GM21381 (cell line): ENCODE results near the gene PML.
A peak's percentile ranks its signal among the peaks of the same experiment; 100 is the strongest.

Experiments used
- ATAC-seq: cut with Tn5 transposase; IDR thresholded peaks from one replicate; pipeline ENCODE4 v1.9.1; 2021; ENCODE audit warnings: mild to moderate bottlenecking, moderate library complexity; ENCODE audit not compliant: unreplicated experiment

Gene PML, protein sequence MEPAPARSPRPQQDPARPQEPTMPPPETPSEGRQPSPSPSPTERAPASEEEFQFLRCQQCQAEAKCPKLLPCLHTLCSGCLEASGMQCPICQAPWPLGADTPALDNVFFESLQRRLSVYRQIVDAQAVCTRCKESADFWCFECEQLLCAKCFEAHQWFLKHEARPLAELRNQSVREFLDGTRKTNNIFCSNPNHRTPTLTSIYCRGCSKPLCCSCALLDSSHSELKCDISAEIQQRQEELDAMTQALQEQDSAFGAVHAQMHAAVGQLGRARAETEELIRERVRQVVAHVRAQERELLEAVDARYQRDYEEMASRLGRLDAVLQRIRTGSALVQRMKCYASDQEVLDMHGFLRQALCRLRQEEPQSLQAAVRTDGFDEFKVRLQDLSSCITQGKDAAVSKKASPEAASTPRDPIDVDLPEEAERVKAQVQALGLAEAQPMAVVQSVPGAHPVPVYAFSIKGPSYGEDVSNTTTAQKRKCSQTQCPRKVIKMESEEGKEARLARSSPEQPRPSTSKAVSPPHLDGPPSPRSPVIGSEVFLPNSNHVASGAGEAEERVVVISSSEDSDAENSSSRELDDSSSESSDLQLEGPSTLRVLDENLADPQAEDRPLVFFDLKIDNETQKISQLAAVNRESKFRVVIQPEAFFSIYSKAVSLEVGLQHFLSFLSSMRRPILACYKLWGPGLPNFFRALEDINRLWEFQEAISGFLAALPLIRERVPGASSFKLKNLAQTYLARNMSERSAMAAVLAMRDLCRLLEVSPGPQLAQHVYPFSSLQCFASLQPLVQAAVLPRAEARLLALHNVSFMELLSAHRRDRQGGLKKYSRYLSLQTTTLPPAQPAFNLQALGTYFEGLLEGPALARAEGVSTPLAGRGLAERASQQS

DNA sequence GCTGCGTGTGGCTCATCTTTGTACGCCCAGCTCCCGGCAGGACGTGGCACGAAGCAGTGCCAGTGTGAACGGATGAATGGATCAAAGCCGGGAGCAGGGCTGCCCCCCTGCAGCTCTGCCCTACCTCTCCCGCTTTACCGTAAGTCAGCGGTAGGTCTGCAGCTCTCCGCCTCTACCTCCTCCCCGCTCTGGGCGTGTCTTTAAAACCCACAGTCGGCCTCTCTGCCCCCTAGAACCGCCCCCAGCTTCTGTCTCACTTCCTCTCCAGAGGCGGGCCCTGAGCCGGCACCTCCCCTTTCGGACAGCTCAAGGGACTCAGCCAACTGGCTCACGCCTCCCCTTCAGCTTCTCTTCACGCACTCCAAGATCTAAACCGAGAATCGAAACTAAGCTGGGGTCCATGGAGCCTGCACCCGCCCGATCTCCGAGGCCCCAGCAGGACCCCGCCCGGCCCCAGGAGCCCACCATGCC is at the start of gene PML:
Gene PML (plus strand): TSS at position 304 of the 471 bp plus-strand sequence. CDS start 97 bp downstream, at position 401.
- ATAC-seq, result peak; percentile 50

DNA sequence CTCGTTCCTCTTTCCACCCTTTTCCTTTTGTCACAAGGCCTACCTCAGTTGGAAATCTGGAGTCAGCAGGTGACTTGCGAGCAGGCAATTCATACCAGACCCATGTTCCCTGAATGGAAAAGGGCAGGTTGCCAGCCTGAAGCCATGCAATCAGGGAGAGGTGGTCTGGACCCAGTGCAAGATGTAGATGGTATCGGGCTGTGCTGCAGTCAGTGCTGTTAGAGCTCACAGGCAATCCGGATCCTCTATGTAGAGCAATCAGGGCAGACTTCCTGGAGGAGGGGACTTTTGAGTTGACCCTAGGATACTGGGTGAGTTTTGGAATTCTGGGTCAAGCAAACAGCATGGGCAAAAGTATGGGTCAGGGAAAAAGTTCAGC is 49.4 kb upstream of the PML start:
- ATAC-seq, result no peak

DNA sequence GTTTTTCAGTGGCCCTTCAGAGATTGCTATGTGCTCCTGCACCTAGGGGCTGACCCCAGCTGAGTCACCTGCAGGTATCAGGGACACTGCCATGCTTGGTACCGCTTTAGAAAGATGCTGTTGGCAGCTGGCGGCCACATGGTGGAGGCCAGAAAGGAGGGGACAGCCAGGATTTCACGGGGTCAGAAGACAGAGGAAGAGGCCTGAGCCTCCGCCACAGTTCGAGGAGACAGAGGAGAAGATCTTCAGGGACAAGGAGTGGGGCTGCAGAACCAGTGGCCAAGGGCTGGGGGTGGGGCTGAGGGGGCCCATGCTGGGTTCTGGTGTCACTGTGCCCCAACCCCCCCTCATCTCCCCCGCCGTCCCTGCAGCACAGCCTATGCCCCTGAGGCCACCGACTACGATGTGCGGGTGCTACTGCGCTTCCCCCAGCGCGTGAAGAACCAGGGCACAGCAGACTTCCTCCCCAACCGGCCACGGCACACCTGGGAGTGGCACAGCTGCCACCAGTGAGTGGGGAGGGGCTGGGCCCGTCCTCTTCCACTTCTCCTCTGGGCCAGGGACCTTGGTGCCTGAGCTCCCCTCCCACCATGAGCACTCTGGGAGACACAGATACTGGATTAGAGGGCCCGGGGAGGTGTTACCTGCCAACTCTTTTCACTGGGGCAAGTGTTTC is 48.3 kb upstream of the PML start:
- ATAC-seq, result no peak

DNA sequence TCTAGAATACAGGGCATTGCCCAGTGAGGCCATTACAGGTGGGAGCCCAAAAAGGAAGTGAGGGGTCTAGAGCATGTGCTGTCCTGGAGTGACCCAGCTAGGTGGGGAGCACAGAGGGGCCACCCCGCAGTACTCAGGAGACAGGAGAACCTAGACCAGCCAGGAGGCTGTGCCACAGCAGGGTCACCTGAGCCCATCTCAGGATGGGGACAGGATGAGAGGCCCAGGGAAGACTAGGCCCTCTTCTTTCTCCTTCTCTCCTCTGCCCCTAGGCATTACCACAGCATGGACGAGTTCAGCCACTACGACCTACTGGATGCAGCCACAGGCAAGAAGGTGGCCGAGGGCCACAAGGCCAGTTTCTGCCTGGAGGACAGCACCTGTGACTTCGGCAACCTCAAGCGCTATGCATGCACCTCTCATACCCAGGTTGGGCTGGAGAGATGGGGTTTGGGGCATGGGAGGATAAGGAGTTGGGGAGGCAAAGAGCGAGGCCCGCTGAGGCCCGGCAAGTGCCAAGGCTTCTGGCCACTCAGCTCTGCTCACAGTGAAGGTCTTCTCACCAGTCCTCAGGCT is 47.6 kb upstream of the PML start:
- no peak for ATAC-seq

DNA sequence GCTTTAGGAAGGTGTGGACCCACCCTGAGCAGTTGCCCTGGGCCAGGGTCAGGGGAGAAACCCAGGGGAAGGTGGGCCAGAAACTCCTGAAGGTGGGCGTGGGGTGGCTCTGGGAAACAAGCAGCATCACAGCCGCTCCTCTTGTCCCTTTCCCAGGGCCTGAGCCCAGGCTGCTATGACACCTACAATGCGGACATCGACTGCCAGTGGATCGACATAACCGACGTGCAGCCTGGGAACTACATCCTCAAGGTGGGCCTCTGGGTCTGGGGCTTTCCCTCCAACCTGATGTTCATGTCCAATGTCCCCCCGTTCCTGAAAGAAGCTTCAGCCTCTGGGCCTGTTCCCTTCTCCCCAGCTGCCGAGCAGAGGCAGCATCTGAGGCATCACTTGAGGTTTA is 46.9 kb upstream of the PML start:
- no peak for ATAC-seq

DNA sequence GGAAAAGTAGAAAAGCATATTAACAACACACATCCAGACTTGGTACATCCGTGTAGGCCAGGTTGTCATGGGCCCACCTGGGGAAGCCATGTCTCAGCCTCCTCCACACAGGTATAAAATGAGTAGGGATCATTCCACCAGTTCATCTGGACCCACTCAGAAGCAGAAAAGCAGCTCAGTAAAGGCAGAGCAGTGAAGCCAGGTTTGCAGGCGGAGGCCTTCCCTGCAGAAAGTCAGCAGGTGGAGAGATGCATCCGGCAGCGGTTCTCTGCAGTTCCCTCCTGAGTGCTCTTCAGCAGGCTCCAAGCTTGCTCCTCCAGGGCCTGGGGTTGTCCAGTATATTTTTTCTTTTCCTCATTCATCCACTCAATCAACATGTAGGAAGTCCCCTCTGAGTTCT is 46.1 kb upstream of the PML start:
- no peak for ATAC-seq

DNA sequence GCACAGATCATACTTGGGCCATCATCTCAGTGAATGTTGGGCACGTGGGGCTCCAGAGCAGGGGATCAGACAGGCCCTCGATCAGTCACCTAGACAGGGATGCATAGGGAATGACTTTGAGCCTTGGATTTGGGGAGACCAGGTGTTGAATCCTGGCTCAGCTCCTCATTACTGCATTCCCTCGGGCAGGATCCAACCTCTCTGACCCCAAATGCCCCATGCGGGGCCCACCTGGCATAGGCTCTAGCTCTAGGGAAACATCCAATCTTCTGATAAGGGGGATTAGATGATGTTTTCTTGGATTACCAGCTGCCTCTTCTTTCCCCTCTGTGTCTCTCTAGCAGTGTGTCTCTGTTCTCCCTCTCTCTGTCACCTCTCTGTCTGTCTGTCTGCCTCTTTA is 45.5 kb upstream of the PML start:
- ATAC-seq, result no peak

DNA sequence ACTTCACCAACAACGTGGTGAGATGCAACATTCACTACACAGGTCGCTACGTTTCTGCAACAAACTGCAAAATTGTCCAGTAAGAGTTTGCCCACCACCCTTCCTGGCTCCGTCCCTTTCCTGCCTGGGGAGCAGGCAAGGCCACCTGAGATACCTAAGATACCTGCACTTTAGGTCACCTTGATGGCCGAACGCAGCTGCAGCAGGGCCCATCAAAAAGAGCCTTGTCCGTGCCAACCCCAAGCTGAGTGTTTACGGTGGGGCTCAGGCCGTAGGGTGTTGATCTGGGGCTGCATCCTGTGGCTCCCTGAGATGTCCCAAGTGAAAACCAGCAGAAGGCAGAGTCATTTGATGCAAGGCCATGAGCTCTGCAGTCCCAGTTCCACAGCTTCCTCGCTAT is 45.0 kb upstream of the PML start:
- no peak for ATAC-seq

DNA sequence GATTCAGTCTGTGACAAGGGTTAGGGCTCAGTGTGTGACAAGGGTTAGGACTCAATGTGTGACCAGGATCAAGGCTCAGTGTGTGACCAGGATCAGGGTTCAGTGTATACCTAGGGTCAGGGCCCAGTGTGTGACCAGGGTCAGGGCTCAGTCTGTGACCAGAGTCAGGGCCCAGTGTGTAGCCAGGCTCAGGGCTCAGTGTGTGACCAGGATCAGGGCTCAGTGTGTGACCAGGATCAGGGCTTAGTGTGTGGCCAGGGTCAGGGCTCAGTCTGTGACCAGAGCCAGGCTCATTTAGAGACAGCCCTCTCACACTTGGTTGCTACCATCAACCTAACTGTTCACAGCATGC is 44.1 kb upstream of the PML start:
- ATAC-seq, result no peak

DNA sequence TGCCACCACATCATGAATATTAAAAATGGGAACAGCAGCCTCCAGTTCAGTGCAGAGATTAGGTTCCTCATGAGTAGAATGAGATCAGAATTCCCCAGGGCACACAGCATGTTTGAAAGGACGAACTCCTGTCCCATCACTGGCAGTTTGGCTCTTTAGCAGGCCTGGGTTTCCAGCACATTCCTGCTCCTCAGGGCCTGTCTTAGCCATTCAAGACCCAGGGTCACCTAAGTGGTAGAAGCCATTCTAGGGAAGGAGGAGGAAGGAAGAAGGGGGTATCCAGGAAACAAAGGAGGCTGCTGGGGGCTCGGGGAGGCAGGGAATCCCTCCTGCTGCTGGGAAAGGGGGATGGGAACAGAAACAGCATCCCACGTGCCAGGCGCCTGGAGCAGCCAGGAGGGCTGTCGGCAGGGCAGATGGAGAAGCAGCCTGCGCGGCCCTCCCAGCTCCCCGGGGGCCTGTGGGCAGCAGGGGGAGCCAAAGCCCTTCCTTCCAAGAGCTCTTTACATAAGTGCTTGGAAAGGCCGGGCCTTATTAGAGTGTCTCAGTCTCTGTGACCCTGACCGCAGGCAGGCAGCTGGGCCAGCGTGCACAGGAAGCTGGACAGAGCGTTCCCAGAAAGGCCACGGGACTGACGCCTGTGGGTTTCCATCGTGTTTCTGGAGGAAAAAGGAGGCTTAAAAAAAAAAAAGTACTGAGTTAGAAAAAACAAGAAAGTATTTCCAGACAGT is 43.5 kb upstream of the PML start:
- ATAC-seq, result no peak

DNA sequence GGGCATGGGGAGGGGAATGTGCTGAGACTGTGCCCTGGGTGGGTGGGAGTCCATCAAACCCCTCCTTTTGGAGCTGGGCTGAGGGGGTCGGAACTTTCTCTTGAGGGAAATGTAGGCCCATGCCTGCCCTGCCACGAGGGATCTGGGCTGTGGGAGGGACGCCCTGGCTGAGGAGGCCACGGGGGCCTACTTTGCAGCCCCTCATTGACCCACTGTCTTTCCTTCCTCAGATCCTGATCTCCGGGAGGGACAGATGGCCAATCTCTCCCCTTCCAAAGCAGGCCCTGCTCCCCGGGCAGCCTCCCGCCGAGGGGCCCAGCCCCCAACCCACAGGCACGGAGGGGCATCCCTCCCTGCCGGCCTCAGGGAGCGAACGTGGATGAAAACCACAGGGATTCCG is 42.9 kb upstream of the PML start:
- ATAC-seq, result no peak

DNA sequence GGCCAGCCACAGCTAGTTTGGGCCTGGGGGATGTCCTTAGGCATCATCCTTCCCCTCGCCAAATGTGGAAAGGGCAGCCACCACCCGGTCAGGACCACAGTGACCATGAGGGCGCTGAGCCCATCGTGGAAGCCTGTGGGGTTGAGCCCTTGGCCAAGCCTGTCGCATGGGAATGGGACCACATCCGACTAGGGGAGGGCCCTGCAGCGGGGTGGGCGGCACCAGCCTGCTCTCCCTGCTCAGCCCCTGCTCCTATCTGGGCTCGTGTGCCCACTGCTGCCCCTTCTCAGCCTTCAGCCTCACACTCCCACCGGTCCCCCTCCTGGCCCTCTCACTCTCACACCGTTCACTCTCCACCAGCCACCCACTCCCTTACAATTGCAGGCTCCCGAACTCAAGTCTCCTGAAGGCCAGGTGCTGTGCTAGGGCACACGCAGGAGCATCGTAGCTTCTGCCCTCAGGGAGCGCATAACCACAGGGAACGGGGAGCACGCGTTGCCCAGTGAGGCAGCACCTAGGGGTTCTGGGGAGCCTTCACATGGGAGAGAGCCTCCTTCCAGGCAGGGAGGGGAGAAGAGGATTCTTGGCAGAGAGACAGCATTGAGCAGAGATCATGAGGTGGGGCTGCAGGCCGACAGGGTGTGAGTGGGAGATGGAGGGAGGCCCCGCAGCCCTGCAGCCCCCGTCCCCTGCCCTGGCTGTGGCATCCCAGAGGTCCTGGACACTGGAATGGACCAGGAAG is 42.2 kb upstream of the PML start:
- ATAC-seq, result no peak

DNA sequence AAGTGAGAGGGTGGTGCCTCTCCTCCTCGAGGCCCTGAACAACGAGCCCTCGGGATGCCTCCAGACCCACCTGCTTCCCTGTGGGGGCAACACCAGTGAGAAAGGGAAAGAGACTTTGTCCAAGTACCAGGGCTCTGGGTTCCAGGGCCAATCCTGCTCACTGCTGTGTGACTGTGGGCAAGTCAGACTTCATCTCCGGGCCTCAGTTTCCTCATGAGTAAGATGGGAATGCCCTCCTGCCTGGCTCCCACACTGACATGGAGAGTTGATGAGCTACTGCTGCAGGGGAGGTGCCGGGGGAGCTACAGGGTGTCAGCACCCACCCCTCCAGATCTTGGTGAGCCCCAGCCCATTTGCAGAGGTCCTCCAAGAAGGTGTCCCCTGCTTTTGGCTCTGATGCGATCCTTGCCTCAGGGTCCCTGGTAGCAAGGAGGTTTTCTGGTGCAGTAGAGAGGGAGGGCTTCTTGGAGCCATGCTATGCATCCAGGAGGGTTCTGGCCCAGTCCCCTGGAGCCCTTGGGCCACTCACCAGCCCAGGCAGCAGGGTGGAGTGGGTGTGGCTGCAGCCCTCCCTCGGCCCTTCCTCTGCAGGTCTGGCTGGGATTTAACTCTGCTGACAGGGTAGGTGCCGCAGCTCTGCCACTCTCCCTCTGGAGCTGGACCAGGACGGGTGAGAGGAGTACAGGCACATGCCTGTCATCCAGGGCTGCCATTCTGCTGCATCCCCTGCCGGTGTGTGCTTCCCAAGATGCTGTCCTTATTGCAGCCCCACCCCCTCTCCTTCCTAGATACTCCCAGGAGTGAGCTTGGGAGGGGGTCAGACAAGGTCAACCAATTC is 41.4 kb upstream of the PML start:
- ATAC-seq, result no peak

DNA sequence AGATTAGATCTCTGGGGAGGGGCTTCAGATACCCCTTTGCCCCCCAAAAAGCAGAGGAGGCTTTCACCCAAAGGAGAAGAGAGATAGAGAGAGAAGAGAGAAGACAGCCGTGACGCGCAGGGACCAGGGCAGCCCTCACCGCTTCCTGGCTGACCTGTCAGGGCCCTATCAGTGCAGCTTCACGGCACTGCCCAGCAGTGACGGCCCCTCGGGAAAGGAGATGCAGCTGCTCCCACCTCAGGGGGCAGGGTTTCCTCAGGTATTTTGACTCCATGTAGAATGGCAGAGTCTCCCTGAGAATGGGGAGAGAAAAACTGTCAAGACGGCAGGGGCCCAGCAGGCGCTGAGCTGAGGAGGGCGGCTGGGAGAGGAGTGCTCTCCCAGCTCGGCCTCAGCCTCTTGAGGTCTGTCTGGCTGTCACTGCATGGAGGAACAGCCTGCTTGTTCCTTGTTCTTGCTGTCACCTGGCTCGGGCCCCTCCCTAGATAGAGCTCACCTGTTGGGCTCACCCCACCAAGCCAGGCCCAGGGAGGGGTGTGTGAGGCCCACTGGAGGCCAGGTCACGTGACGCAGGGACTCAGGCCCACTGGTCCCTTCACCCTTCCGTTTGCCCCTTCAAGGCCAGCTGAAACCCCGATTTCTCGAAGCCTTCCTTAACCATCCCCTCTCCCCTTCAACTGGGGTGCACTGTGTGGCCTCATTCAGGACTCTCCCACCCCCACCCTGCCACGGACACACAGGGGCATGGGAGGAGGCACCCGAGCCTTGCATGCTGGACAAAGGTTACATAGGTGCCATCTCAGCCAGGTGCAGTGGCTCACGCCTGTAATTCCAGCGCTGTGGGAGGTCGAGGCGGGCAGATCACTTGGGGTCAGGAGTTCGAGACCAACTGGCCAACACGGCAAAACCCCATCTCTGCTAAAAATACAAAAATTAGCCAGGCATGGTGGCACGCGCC is 40.0 kb upstream of the PML start:
- ATAC-seq, result no peak

DNA sequence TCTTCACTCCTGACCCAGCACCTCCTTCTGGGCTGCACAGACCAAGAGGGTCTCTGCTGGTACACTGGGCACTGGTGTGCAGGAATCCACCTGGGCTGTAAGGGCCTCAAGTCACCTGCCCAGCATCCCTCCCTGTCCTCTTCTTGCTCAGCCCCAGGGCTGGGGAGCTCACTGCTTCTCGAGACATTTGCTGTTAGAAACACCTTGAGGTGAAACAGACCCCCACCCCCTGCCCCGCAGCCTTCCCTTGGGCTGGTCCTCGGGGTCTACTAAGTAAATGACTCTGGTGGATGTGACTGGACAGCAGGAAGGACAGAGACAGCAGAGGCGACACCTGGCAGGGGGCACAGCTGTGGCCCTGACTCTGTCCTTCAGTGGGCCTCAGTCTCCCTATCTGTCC is 39.2 kb upstream of the PML start:
- no peak for ATAC-seq

DNA sequence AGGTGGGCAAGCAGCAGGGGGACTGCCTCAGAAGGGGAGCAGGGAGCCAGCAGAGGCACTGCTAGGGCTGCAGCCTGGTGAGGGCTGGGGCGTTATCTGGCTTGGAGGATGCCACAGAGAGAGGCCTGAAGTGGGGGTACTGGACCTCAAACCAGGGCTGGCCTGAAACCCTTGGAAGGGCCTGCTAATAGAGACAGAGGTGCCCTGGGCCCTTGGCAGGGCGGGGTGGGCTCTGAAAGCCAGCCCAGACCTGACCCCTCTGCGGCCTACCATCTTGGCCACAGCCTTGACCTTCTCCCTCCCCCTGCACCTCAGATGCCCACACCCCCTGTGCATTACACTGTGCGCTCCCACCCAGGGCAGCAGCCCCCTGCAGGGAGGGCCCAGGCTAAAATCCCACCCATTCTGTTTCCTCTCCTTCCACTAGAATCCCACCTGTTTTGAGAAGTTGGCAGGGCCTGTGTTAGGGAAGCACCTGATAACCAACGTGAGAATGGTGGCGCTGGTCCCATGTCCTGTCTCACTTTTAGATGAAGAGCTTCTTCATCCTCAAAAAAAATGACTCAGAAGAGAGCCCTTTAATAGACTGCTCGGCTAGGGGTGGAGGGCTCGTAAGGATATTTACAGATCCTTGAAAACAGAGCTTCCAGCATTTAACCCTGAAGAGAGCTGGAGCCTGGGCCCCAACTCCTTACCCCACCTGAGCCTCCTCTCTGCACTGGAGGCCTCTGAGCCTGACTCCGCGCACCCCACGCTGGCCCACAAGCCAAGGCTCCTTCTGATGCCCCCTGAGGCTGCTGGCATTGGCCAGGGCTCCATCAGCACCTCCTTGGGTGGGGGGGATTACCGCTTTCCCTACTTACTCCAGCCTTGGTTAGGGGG is 38.4 kb upstream of the PML start:
- no peak for ATAC-seq

DNA sequence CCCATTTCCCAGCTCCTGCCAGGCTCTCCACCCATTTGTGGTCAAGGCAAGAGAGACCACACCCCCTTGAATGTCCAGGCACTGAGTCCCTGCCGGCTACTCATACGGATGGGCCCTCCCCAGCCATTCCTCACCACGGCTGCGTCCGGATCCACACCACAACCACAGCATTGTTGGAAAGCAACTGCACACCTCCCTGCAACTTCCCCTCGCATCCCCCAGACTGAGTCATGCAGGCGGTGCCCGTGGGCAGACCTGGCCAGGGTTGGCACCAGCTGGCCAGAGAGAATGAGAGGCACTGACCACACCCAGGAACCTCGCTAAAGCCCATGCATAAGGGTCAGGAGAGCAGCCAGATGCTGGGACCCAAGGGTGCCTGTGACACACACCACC is 37.8 kb upstream of the PML start:
- no peak for ATAC-seq
